DND-41 (cell line): ENCODE results near the gene ACOT12.

ENCODE experiments used
- CTCF ChIP-seq: IDR thresholded peaks from 2 replicates; pipeline ENCODE4 v1.5.1; 2012; ENCODE audit warnings: borderline replicate concordance, low read length, moderate library complexity, mild to moderate bottlenecking; ENCODE audit not compliant: poor library complexity, severe bottlenecking; ENCODE audit errors: extremely low read depth
- EZH2 ChIP-seq: IDR thresholded peaks from 3 replicates; pipeline ENCODE4 v1.6.1; 2012; ENCODE audit warnings: borderline replicate concordance, low read depth, mild to moderate bottlenecking, moderate library complexity, low read length, inconsistent platforms; ENCODE audit not compliant: severe bottlenecking

- TF ChIP-seq CTCF (peak; percentile 47), EZH2 (no peak)
These were observed 92.5 kb downstream of the ACOT12 start, which contains the start of gene ZCCHC9 for GRCh38 chr5:81301271-81302015.
